Activated CD8-positive, alpha-beta memory T cell treated with anti-CD3 and anti-CD28 coated beads, Interleukin-2, amount 50 U/mL, for 1 hour (primary cell): ENCODE measurements around the gene PCDHGA11.
"Not testable (repeated sequence)": the region's sequence is repeated elsewhere in the genome, so short reads cannot be mapped to it uniquely, and the experiment has no call there.

Source experiments
- DNase-seq: peaks from one replicate; pipeline ENCODE4 v3.0.0-alpha.2; 2020; ENCODE audit errors: extremely low read depth

The PCDHGA11 gene

GRCh38 chr5:141398608-141399007, 22.2 kb upstream of the PCDHGA11 start:
- no peak for DNase-seq

GRCh38 chr5:141399555-141400258, 21.1 kb upstream of the PCDHGA11 start:
- DNase-seq = no peak

- no peak for DNase-seq
These were observed 18.2 kb upstream of the PCDHGA11 start, which contains the start of gene PCDHGA9 for GRCh38 chr5:141402553-141403243. PCDHGA9 (plus strand) TSS chr5:141402778; CDS start chr5:141402953, 175 bp downstream.

GRCh38 chr5:141403387-141403786, 17.5 kb upstream of the PCDHGA11 start:
- no peak for DNase-seq

- not testable (repeated sequence) for DNase-seq
These were observed 12.9 kb upstream of the PCDHGA11 start, which contains the start of gene PCDHGB6 for GRCh38 chr5:141407790-141408505. PCDHGB6 (plus strand) TSS chr5:141408021; CDS start chr5:141408203, 182 bp downstream.

- DNase-seq = no peak
These were observed 11.1 kb upstream of the PCDHGA11 start for GRCh38 chr5:141409598-141410306.

GRCh38 chr5:141411575-141411974, 9.3 kb upstream of the PCDHGA11 start:
- no peak for DNase-seq

GRCh38 chr5:141412854-141413539, 7.9 kb upstream of the PCDHGA11 start, which contains the start of gene PCDHGA10:
PCDHGA10 (plus strand) TSS chr5:141412987; CDS start chr5:141413176, 189 bp downstream.
- no peak for DNase-seq

- no peak for DNase-seq
These were observed 7.2 kb upstream of the PCDHGA11 start for GRCh38 chr5:141413540-141414069.

GRCh38 chr5:141414548-141415274, 6.1 kb upstream of the PCDHGA11 start:
- not testable (repeated sequence) for DNase-seq

GRCh38 chr5:141415275-141415618, 5.6 kb upstream of the PCDHGA11 start:
- DNase-seq = not testable (repeated sequence)

GRCh38 chr5:141417494-141418172, 3.2 kb upstream of the PCDHGA11 start, which contains the start of gene PCDHGB7:
PCDHGB7 (plus strand) TSS chr5:141417677; CDS start chr5:141417860, 183 bp downstream.
- not testable (repeated sequence) for DNase-seq

- no peak for DNase-seq
These were observed 1.6 kb upstream of the PCDHGA11 start for GRCh38 chr5:141419074-141419880.

GRCh38 chr5:141421489-141421855, 621 bp downstream of the PCDHGA11 start:
- no peak for DNase-seq

- DNase-seq = no peak
These were observed 2.0 kb downstream of the PCDHGA11 start for GRCh38 chr5:141422742-141423291.

- no peak for DNase-seq
These were observed 7.1 kb downstream of the PCDHGA11 start for GRCh38 chr5:141427783-141428426.

- no peak for DNase-seq
These were observed 9.7 kb downstream of the PCDHGA11 start, which contains the start of gene PCDHGA12 for GRCh38 chr5:141430332-141431113. PCDHGA12 (plus strand) TSS chr5:141430507; CDS start chr5:141430760, 253 bp downstream.
